GM23338 (cell line): ENCODE data around the gene EAF2. TPM values are rescaled to one million over a fixed set of nuclear protein-coding genes. Genes with fewer than 3 reads are reported as not detected.

Source experiments
- ATAC-seq: fragments of 200-7000 bp; cut with Tn5 transposase; 3 replicates; pipeline ENCODE4 v1.9.1; 2020
- DNase-seq: peaks from one replicate; pipeline ENCODE4 v3.0.0-alpha.2; 2015; ENCODE audit warnings: low spot score
- H2AFZ ChIP-seq: fragments of 200-600 bp; sonication (generic); 2 replicates; pipeline ENCODE4 v1.8.0; 2016; ENCODE audit warnings: antibody characterized with exemption, mild to moderate bottlenecking, moderate library complexity
- H3F3A ChIP-seq: fragments of 200-600 bp; sonication (generic); replicated peaks from 2 replicates; pipeline ENCODE4 v1.8.0; 2017; ENCODE audit warnings: antibody characterized with exemption, mixed run types, low read depth
- H3K27ac ChIP-seq: fragments of 200-600 bp; sonication (generic); 2 replicates; pipeline ENCODE4 v1.6.1; 2016; ENCODE audit warnings: low read depth
- H3K27me3 ChIP-seq: fragments of 200-600 bp; sonication (generic); 2 replicates; pipeline ENCODE4 v1.8.0; 2016; ENCODE audit warnings: mild to moderate bottlenecking, mixed run types, moderate library complexity; ENCODE audit not compliant: insufficient read depth
- H3K36me3 ChIP-seq: fragments of 200-600 bp; sonication (generic); 2 replicates; pipeline ENCODE4 v1.8.0; 2016; ENCODE audit warnings: mild to moderate bottlenecking; ENCODE audit not compliant: insufficient read depth
- H3K4me1 ChIP-seq: fragments of 200-600 bp; sonication (generic); 2 replicates; pipeline ENCODE4 v1.8.0; 2016; ENCODE audit warnings: mild to moderate bottlenecking, moderate library complexity; ENCODE audit not compliant: insufficient read depth
- H3K4me2 ChIP-seq: fragments of 200-600 bp; sonication (generic); 2 replicates; pipeline ENCODE4 v1.7.1; 2017; ENCODE audit warnings: mixed run types
- H3K4me3 ChIP-seq: fragments of 200-600 bp; sonication (generic); 2 replicates; pipeline ENCODE4 v1.6.1; 2016; ENCODE audit warnings: mixed run types
- H3K79me2 ChIP-seq: fragments of 200-600 bp; sonication (generic); replicated peaks from 2 replicates; pipeline ENCODE4 v1.8.0; 2017; ENCODE audit warnings: mild to moderate bottlenecking; ENCODE audit not compliant: insufficient read depth
- H3K9me2 ChIP-seq: fragments of 200-600 bp; sonication (generic); 2 replicates; pipeline ENCODE4 v1.8.0; 2017; ENCODE audit not compliant: insufficient read depth
- H4K20me1 ChIP-seq: fragments of 200-600 bp; sonication (generic); replicated peaks from 2 replicates; pipeline ENCODE4 v1.8.0; 2017; ENCODE audit warnings: mild to moderate bottlenecking; ENCODE audit not compliant: insufficient read depth
- H3K27ac Mint-ChIP-seq: 2 replicates; pipeline ENCODE4 v1.8.0; 2020; ENCODE audit warnings: inconsistent platforms, mild to moderate bottlenecking, moderate library complexity, mixed read lengths
- H3K27me3 Mint-ChIP-seq: 3 replicates; pipeline ENCODE4 v1.8.0; 2022; ENCODE audit warnings: low read depth, mild to moderate bottlenecking, moderate library complexity, mixed read lengths, inconsistent platforms; ENCODE audit not compliant: insufficient read depth, poor library complexity
- H3K36me3 Mint-ChIP-seq: 3 replicates; pipeline ENCODE4 v1.8.0; 2021; ENCODE audit warnings: low read depth, mild to moderate bottlenecking, inconsistent platforms, moderate library complexity, mixed read lengths
- H3K4me1 Mint-ChIP-seq: 3 replicates; pipeline ENCODE4 v1.8.0; 2020; ENCODE audit warnings: mild to moderate bottlenecking, inconsistent platforms, mixed read lengths
- H3K4me3 Mint-ChIP-seq: 3 replicates; pipeline ENCODE4 v1.8.0; 2021; ENCODE audit warnings: moderate library complexity, mild to moderate bottlenecking, inconsistent platforms, mixed read lengths
- H3K9me3 Mint-ChIP-seq: 3 replicates; pipeline ENCODE4 v1.8.0; 2020; ENCODE audit warnings: moderate library complexity, mild to moderate bottlenecking, inconsistent platforms, mixed read lengths
- JUNB ChIP-seq: IDR thresholded peaks from one replicate; pipeline ENCODE4 v1.6.1; 2016; ENCODE audit warnings: antibody characterized with exemption; ENCODE audit not compliant: unreplicated experiment
- POLR2AphosphoS5 ChIP-seq: IDR thresholded peaks from 2 replicates; pipeline ENCODE4 v1.6.1; 2016; ENCODE audit warnings: antibody characterized with exemption, low read depth
- ZNF114 ChIP-seq: fragments of 250-450 bp; sonication (Bioruptor Pico); IDR thresholded peaks from 2 replicates; pipeline ENCODE4 v1.5.0; 2020; ENCODE audit warnings: mild to moderate bottlenecking, moderate library complexity
- ZNF331 ChIP-seq: fragments of 250-450 bp; sonication (Bioruptor Pico); IDR thresholded peaks from 2 replicates; pipeline ENCODE4 v1.5.0; 2020; ENCODE audit warnings: low read depth, mild to moderate bottlenecking, moderate library complexity
- polyA plus RNA-seq: library from polyadenylated mRNA; unstranded; fragments of >200 nt; fragmentation: Nextera tagmentation; extraction: Ambion mirVana; gene quantifications from 2 replicates; pipeline ENCODE4 v1.2.1, GENCODE V29; 2016
- total RNA-seq: library from RNA; depleted of rRNA; stranded (reverse); fragments of >200 nt; shearing (Covaris generic); gene quantifications from 2 replicates; pipeline ENCODE4 v1.2.3, GENCODE V29; 2014
- TF ChIP-seq, protein P1 (sequence below): fragments of 250-450 bp; sonication (Bioruptor Pico); IDR thresholded peaks from 2 replicates; pipeline ENCODE4 v1.5.0; 2020; ENCODE audit warnings: mild to moderate bottlenecking, moderate library complexity
- TF ChIP-seq, protein P2 (sequence below), 2 experiments: fragments of 200-600 bp in 1 of 2; sonication (generic) in 1 of 2; conservative IDR thresholded peaks; 2 replicates each; pipeline versions ENCODE4 v1.5.1 to v1.6.1; 2016 to 2017; ENCODE audit warnings: antibody characterized with exemption in 2 of 2, low read depth in 2 of 2, mild to moderate bottlenecking in 2 of 2, moderate library complexity in 1 of 2

The EAF2 gene
- total and polyA plus RNA-seq, 2 experiments from 2014 or later: 5.7 to 14.7 TPM

DNA sequence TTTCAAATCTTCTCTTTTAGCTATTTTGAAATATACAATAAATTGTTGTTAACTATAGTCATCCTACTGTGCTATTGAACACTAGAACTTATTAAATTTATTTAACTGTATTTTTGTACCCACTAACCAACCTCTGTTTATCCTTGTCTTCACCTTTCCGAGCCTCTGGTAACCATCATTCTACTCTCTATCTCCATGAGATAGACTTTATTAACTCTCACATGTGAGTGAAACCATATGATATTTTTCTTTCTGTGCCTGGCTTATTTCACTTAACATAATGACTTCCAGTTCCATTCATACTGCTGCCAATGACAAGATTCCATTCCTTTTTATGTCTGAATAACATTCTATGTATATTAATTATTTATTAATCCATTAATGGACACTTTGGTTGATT lies 43.4 kb downstream of the EAF2 start (continued):
- TF ChIP-seq, protein P1, sequence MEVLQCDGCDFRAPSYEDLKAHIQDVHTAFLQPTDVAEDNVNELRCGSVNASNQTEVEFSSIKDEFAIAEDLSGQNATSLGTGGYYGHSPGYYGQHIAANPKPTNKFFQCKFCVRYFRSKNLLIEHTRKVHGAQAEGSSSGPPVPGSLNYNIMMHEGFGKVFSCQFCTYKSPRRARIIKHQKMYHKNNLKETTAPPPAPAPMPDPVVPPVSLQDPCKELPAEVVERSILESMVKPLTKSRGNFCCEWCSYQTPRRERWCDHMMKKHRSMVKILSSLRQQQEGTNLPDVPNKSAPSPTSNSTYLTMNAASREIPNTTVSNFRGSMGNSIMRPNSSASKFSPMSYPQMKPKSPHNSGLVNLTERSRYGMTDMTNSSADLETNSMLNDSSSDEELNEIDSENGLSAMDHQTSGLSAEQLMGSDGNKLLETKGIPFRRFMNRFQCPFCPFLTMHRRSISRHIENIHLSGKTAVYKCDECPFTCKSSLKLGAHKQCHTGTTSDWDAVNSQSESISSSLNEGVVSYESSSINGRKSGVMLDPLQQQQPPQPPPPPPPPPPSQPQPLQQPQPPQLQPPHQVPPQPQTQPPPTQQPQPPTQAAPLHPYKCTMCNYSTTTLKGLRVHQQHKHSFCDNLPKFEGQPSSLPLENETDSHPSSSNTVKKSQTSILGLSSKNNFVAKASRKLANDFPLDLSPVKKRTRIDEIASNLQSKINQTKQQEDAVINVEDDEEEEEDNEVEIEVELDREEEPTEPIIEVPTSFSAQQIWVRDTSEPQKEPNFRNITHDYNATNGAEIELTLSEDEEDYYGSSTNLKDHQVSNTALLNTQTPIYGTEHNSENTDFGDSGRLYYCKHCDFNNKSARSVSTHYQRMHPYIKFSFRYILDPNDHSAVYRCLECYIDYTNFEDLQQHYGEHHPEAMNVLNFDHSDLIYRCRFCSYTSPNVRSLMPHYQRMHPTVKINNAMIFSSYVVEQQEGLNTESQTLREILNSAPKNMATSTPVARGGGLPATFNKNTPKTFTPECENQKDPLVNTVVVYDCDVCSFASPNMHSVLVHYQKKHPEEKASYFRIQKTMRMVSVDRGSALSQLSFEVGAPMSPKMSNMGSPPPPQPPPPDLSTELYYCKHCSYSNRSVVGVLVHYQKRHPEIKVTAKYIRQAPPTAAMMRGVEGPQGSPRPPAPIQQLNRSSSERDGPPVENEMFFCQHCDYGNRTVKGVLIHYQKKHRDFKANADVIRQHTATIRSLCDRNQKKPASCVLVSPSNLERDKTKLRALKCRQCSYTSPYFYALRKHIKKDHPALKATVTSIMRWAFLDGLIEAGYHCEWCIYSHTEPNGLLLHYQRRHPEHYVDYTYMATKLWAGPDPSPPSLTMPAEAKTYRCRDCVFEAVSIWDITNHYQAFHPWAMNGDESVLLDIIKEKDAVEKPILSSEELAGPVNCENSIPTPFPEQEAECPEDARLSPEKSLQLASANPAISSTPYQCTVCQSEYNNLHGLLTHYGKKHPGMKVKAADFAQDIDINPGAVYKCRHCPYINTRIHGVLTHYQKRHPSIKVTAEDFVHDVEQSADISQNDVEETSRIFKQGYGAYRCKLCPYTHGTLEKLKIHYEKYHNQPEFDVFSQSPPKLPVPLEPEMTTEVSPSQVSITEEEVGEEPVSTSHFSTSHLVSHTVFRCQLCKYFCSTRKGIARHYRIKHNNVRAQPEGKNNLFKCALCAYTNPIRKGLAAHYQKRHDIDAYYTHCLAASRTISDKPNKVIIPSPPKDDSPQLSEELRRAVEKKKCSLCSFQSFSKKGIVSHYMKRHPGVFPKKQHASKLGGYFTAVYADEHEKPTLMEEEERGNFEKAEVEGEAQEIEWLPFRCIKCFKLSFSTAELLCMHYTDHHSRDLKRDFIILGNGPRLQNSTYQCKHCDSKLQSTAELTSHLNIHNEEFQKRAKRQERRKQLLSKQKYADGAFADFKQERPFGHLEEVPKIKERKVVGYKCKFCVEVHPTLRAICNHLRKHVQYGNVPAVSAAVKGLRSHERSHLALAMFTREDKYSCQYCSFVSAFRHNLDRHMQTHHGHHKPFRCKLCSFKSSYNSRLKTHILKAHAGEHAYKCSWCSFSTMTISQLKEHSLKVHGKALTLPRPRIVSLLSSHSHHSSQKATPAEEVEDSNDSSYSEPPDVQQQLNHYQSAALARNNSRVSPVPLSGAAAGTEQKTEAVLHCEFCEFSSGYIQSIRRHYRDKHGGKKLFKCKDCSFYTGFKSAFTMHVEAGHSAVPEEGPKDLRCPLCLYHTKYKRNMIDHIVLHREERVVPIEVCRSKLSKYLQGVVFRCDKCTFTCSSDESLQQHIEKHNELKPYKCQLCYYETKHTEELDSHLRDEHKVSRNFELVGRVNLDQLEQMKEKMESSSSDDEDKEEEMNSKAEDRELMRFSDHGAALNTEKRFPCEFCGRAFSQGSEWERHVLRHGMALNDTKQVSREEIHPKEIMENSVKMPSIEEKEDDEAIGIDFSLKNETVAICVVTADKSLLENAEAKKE (CRISPR knock-in tag): no peak
- no peak for TF ChIP-seq JUNB
- TF ChIP-seq ZNF114 (CRISPR knock-in tag): no peak
- no peak for TF ChIP-seq POLR2AphosphoS5

DNA sequence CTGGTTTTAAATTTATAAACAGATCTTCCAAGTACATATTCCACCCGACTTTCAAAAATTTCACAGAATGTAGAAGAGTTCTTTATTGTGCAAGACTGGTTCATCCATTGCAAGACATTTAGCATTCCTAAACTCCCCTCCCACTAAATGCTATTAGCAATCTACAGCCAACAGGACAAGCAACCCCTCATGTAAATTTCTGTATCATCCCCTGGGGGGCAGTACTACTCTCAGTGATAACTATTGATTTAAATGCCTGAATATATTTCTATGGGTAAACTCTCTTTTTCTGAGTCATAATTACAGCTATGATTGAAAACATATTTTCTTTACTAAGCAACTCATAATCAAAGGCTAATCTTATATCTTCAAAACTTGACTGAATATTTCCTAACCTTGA lies 48.5 kb downstream of the EAF2 start:
- Histone ChIP-seq H3K4me3 (no peak overlapping the region), H3K4me1 (peaks cover 10% of the 10 kb centered on the region), H3K4me2 (no peak overlapping the region), H4K20me1 (no peaks in the 10 kb centered on the region), H3K9me2 (no peaks in the 10 kb centered on the region), H3K36me3 (no peaks in the 10 kb centered on the region), H3K27ac (no peak overlapping the region), H2AFZ (no peak overlapping the region), H3K27me3 (no peaks in the 10 kb centered on the region), H3F3A (no peaks in the 10 kb centered on the region), H3K79me2 (no peaks in the 10 kb centered on the region)
- no peaks in the 10 kb centered on the region for H3K36me3 Mint-ChIP-seq
- peaks cover 11% of the 10 kb centered on the region for H3K4me1 Mint-ChIP-seq
- H3K4me3 Mint-ChIP-seq: no peak overlapping the region
- H3K9me3 Mint-ChIP-seq: no peaks in the 10 kb centered on the region
- peak; percentile 68 for DNase-seq
- no peak for TF ChIP-seq ZNF331 (CRISPR knock-in tag)
- TF ChIP-seq, protein P2, sequence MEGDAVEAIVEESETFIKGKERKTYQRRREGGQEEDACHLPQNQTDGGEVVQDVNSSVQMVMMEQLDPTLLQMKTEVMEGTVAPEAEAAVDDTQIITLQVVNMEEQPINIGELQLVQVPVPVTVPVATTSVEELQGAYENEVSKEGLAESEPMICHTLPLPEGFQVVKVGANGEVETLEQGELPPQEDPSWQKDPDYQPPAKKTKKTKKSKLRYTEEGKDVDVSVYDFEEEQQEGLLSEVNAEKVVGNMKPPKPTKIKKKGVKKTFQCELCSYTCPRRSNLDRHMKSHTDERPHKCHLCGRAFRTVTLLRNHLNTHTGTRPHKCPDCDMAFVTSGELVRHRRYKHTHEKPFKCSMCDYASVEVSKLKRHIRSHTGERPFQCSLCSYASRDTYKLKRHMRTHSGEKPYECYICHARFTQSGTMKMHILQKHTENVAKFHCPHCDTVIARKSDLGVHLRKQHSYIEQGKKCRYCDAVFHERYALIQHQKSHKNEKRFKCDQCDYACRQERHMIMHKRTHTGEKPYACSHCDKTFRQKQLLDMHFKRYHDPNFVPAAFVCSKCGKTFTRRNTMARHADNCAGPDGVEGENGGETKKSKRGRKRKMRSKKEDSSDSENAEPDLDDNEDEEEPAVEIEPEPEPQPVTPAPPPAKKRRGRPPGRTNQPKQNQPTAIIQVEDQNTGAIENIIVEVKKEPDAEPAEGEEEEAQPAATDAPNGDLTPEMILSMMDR (conservative IDR thresholded peaks at IDR 0.05; ENCODE audit: low read depth in 2 of 2): peak; percentile 56 to 73
- H3K27me3 Mint-ChIP-seq: peaks cover 3% of the 10 kb centered on the region
- H3K27ac Mint-ChIP-seq: no peak overlapping the region; the same call in 1 of the 2 replicates
- ATAC-seq: peak; percentile 77
